Measurements from ENCODE around the gene GART. TPM values are rescaled to one million over a fixed set of nuclear protein-coding genes. Genes with fewer than 3 reads are reported as not detected.

The GART gene
- total RNA-seq: 54.4 and 65.1 TPM in 2 replicates

GRCh38 chr21:33541756-33542639, at the start of gene GART:
TSS of gene GART (minus strand) at chr21:33542117. CDS start at chr21:33539315, 2,802 bp downstream.

GRCh38 chr21:33588485-33589335, 46.8 kb upstream of the GART start, which contains the start of gene DONSON:
TSS of gene DONSON (minus strand) at chr21:33588684. CDS start at chr21:33588641, 43 bp downstream.

GRCh38 chr21:33542640-33543504, 955 bp upstream of the GART start, which contains the start of gene SON:
TSS of gene SON (plus strand) at chr21:33543038. CDS start at chr21:33543093, 55 bp downstream.

GRCh38 chr21:33491373-33492102, 50.4 kb downstream of the GART start, which contains the start of gene DNAJC28:
TSS of gene DNAJC28 (minus strand) at chr21:33491716. CDS start at chr21:33489393, 2,323 bp downstream.

GRCh38 chr21:33479679-33480480, 62.0 kb downstream of the GART start, which contains the start of gene TMEM50B:
TSS of gene TMEM50B (minus strand) at chr21:33479974. CDS start at chr21:33468885, 11,089 bp downstream.

Other genes starting within 250 kb of the GART start
- 24.6 and 28.2 TPM in 2 replicates for gene IFNAR1, start 217.1 kb downstream of the GART start, total RNA-seq
- 61.4 and 68.8 TPM in 2 replicates for gene IFNGR2, start 138.7 kb downstream of the GART start, total RNA-seq
- 30.1 and 32.0 TPM in 2 replicates for gene TMEM50B, start 62.1 kb downstream of the GART start, total RNA-seq
- 1.6 and 1.8 TPM in 2 replicates for gene DNAJC28, start 50.4 kb downstream of the GART start, total RNA-seq
- gene SON, start 921 bp upstream of the GART start, total RNA-seq: 134 and 197 TPM in 2 replicates
- gene DONSON, start 46.6 kb upstream of the GART start, total RNA-seq: 15.6 and 23.1 TPM in 2 replicates
- 28.9 and 36.7 TPM in 2 replicates for gene CRYZL1, start 99.6 kb upstream of the GART start, total RNA-seq
- 43.3 and 46.7 TPM in 2 replicates for gene ITSN1, start 100.4 kb upstream of the GART start, total RNA-seq